DMS79 treated with DMSO at 0.1 percent for 48 hours (cell line): ENCODE data around the gene ANKFY1.
"Not testable (repeated sequence)": the region's sequence is repeated elsewhere in the genome, so short reads cannot be mapped to it uniquely, and the experiment has no call there.

Experiments used
- DNase-seq: peaks from one replicate; lab custom pipeline; 2025; lab: John Stamatoyannopoulos, UW

Gene ANKFY1

DNA sequence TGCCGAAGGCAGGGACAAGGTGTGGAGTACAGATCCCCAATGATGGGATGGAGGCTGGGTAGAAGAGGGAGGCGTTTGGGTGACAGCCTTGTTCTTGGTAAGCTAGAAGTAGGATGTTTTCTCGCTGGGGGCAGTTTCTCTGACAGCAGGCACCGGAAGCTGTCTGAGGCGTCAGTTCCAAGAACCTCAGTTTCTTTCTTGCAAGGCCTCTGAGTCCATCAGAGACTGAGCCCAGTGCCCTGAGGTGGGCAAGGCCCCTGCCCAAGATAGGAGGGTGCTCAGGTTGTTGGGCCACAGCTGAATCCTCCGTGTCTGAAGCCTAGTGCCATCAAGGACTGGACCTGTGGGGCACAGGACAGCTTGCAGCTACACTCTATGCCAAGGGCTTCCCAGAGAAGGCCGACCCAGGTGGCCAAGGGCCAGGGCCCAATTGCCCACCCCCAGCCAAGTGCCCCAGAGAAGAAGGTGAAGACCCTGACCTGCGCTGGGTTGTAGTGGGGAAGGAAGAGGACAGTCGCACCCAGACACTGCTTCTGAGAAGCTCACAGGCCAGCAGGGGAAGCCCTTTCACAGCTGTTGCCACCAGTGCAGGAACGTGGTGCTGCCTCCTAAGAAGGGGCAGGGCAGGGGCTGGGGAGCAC lies 107.7 kb downstream of the ANKFY1 start:
- DNase-seq: no peak

DNA sequence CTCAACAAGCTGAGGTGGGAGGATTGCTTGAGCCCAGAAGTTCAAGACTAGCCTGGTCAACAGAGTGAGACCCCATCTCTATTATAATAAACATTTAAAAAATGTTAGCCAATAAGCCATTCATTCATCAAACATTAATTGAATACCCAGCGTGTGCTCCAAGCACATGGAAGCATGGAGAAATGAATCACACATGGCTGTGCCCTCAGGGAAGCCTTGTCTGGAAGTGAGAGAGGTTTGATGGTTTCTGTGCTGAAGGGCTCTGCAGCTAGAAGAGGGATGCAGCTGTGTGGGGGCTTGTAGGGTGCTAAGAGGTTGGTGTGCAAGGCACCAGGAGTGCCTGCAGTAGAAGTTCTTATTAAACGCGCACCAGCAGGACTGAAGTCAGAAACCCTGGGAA lies 109.6 kb downstream of the ANKFY1 start:
- DNase-seq: no peak

DNA sequence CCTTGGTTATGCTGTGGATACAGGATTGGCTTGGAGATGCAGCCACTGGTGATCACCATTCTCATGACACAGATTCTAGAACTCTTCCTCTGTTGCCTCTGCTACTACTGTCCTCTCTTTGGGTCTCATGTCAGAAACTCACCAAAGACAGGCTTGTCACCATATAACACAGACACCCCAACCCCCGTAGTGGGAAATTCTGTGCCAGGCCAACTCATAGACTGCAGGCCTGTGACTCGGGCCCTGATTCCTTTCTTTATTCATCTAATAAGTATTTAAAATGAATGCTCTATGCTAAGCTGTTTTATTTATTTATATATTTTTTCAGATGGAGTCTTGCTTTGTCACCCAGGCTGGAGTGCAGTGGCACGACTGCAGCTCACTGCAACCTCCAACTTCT lies 111.3 kb downstream of the ANKFY1 start:
- DNase-seq: no peak

DNA sequence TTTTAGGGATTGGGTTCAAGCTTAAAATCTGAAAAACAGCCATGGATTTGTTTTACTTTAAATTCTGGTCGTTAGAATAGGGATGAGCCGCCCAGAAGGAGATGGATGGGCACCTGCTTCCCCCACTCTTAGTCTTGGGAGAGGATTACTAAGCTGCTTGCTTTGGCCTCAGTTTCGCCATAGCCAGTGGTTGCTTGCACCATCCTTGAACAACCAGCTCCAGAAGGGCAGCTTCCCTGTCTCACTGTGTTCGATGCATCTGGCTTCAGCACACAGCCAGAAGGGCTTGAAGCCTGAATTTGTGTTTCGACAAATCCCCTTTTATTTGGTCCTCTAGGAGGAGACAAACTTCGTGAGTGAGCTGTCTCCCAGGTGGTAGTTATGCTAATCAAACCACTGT lies 113.7 kb downstream of the ANKFY1 start:
- no peak for DNase-seq

DNA sequence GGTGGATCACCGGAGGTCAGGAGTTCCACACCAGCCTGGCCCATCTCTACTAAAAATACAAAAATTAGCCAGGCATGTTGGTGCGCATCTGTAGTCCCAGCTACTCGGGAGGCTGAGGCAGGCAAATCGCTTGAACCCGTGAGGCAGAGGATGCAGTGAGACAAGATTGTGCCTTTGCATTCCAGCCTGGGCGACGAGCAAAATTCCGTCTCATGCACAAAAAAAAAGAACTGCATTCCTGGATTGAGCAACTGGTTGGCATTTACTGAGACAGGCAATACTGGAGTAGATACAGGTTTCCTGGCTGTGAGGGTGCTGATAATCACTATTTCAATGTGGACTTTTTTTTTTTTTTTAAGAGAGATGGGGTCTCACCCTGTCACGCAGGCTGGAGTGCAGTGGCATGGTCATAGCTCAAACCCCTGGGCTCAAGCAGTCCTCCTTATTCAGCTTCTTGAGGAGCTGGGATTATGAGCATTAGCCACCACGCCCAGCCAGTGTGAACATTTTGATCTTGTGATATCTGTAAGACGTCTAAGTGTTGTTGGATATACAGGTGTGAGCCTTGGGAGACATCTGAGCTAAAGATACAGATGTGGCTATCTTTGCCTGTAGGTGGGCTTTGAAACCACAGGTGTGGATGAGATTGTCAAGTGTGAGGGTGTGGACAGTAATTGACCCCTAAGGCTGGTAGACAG lies 115.0 kb downstream of the ANKFY1 start:
- DNase-seq: no peak

DNA sequence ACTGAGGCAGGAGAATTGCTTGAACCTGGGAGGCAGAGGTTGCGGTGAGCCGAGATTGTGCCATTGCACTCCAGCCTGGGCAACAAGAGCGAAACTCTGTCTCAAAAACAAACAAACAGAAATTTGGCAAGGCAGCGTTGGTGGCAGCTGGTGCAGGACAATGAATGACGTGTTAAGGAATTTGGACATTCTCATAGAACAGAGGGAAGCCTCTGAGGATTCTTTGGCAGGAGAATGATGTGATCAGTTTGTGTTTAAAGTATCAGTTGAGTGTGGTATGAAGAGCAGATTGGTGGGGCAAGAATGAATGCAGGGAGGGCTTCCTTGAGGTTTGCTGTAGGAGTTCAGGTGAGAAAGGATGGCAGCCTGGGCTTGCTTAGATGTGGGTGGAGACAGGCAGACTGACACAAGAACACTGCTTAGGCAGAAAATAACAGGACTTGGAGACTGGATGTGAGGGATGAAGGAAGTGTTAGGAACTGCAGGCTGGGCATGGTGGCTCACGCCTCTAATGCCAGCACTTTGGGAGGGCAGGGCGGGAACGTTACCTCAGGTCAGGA lies 115.9 kb downstream of the ANKFY1 start:
- DNase-seq: no peak

DNA sequence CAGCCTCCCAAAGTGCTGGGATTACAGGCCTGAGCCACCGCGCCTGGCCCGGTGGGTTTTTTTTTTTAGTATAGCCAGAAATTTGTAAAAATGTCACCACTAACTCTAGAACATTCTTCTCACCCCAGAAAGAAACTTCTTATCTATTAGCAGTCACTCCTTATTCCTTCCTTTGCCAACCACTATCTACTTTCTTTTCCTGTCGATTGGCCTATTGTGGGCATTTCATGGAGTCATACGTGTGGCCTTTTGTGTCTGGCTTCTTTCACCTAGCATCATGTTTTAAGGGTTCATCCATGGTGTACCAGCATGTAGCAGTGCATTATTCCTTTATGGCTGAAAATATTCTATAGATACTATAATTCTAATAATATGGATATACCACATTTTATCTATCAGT lies 117.1 kb downstream of the ANKFY1 start:
- no peak for DNase-seq

DNA sequence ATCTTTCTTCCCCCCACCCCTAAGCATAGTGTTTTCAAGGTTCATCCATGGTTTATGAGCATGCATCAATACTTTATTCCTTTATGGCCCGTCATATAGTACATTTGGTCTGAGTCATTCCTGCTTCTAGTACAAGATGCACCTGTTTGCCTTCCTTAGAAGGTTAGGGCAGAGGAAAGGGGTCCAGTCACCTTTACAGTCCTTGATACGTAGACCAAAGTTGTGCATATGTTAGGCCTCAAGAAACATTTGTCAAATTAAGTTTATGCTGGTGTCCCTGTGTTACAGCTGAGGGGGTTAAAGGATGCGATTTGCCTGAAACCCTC lies 119.4 kb downstream of the ANKFY1 start:
- DNase-seq: no peak

DNA sequence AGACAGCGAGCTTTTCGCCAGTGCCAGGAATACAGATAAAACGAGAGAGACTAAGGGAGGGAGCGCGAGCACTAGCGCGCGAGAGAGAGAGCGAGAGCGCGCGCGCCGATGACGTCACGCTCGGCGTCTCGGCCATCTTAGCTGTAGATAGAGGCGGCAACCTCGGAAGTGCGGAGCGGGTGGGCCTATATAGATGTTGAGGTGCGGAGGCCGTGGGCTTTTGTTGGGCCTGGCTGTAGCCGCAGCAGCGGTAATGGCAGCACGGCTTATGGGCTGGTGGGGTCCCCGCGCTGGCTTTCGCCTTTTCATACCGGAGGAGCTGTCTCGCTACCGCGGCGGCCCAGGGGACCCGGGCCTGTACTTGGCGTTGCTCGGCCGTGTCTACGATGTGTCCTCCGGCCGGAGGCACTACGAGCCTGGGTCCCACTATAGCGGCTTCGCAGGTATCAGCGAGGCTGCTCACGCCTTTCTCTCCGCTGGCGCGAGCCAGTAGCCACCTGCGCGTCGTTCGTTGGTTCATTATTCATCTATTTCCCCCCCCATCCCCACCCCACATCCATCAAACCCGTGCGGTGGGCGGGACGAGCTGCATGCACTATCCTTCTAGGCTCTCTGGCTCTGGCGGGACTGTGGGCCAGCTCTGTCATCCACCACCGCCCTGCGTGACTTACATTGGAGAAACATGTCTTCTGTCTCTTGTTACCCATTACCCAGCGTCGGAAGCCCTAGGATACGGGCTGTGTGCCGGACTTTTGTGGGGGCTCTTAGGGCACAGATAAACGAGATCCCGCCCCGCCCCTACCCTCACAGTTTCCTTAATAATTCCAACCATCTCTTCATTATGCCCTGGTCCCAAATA lies 120.0 kb downstream of the ANKFY1 start:
- peak; percentile 88 for DNase-seq

DNA sequence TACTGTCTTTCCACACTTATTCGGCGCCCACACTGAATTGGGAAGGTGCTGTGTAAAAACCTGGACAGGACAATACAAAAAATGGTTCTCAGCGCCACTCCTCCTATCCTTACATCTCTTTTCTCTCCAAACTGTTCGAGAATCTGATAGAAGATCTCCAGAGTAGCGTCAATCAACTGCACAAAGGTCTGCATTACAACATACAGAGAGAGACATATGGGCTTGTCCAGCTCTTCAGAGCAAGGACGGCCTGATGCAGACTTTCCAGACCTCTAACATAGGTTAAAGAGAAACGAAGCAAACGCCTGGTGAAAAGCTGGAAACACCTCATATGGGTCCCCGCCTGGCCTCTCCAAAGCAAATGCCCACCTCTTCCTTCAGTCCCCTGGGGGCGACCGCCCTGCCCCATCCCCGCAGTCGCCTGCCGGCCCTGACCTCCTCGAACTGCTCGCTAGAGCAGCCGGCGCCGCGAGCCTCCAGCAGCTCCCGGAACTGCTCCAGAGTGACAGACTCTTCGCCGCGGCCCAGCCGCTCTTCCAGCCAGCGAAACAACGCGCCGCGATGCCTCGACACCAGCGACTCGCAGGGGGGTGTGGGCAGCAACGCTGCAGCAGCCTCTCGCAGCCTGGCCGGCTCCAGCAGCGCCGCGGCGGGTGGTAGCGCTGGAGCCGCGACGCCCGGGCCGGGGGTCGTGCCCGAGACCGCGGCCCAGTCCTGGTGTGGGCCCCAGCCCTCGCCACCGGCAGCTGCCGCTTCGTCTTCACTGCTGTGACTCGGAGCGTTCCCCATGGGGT lies 121.5 kb downstream of the ANKFY1 start:
- DNase-seq: no peak

DNA sequence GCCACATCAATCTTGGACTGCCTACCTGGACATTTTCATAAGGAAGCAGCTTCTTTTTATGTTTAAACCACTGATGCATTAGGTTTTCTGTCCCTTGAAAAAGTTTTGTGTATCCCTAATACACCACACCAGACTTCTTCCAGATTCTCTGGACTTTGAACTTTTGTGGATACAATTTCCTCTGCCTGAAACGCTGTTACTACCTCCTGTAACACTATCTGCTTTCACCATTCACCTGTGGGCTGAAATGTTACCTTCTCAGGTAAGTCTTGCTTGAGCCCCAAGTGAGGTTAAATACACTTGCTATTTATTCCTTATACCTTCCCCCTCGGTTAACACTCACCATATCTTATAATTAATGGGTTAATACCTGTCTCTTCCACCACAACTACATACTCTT lies 123.7 kb downstream of the ANKFY1 start:
- no peak for DNase-seq

DNA sequence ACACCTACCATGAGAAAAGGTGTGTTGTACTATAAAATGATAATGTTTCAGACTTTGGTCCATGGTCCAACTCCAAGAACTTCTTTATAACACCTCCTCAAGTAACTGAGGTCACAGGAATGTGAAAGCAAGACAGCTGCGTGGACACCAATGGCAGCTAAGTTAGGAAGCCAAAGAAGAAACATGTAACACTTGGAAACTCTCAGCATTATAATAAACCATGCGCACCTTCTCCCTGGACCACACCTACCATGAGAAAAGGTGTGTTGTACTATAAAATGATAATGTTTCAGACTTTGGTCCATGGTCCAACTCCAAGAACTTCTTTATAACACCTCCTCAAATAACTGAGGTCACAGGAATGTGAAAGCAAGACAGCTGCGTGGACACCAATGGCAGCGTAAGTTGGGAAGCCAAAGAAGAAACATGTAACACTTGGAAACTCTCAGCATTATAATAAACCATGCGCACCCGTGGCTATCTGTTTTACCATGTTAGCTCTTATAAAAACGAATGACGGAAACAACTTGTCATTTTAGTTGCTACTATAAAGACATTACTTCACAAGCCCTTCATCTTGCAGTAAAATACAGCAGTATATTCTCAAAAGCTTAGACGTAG lies 124.8 kb downstream of the ANKFY1 start:
- not testable (repeated sequence) for DNase-seq

DNA sequence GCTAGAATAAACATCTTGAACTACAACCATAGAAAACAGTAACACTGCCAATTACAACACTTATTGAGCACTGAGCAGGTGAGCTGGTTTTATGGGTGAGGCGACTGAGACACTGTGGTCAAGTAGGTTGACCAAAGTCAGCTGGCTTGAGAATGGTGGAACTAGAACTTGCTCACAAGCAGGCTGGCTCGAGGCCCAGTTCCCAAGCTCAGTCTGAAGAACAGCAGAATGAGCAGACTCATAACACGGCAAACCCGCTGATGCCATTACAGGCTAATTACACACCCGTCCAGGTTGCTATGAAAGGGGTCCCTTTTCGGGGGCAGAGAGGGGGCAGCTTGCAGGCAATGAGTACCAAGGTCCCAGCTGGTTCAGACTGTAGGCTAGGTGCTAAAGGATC lies 127.4 kb downstream of the ANKFY1 start:
- peak; percentile 91 for DNase-seq

DNA sequence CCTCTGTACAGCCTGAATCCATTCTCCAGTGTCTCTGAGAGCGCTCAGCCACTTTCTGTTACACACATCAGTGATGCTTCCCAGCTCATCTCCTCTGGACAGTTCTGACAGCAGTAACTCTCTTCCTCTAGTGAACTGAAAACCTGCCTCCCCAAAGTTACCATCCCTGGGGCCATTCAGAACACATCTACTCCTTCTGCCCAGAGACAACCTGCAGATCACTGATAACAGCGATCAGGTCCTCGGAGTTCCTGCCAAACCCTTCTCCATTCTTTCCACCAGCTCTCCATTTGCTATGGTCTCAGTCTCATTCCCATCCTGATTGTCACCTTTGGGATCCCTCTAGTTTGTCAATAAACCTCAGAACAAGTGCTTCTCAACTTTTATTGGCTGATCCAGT lies 128.3 kb downstream of the ANKFY1 start:
- no peak for DNase-seq

DNA sequence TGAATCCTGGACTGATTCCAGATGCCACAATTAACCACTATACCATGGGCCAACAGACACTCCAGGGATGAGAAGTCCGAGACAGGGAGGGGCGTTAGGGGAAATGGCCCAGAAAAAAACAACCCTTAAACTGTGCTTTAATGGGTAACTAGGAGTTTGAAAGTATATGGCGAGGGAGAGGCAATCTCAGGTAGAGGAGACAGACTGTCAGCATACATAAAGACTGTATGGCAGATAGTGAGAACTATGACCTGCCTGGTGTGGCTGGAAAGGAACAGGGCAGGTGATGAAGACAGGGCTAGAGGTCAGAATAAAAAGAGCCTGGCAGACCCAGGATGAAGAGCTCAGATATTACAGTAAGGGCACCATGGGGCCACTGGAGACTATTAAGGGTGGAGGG lies 129.1 kb downstream of the ANKFY1 start:
- DNase-seq: peak; percentile 75

DNA sequence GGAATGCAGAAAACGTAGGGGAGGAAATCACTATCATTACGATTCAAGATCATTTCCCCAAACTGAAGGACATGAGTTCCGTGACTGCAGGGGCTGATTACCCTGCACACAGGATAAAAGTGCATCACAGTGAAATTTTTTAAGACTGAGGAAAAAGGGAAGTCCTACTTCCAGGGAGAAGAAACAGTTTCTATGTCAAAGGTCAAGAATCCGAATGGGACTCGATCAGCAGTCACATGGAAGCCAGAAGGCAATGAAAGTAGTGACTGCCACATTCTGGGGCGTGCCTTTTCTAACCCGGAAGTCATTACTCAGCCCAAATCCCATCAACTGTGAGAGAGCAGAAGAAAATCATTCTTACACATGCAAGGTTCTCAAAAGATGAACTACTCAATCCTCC lies 133.1 kb downstream of the ANKFY1 start:
- DNase-seq: no peak

DNA sequence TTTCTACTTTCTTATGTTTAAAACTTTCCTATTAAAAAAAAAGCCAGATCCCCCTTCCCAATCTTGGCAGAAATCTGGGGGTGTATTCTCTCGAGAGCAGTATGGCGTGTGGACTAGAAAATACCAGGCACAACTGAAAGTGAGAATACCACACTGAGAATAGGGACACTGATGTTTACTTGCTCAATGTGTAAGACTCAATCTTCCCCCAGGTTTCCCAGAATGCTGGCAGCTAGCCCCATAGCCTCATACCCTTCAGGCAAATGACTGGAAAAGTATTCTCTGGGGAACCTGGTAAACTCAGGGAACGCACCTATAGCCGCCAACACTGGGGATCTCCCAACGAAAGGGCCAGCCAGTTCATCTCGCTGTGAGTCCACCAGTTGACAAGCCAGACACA lies 136.2 kb downstream of the ANKFY1 start:
- DNase-seq: no peak

DNA sequence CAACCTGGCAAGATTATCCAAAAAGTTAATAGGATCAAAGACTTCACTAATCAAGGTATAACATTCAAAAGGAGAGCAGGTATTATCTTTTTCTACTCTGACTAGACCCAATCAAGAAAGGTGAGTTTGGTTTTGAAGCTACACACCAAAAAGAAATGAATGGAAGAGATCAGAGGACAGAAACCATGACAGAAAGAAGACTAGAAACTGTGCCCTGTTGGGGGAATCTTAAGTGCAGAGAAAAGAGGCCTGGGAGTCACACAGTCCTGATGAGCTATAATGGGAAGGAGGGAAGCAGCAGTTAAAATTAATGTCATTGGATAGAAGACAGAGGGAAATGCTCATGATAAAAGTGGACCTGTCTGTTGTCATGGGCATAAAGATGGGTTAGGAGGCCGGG lies 138.2 kb downstream of the ANKFY1 start:
- no peak for DNase-seq

DNA sequence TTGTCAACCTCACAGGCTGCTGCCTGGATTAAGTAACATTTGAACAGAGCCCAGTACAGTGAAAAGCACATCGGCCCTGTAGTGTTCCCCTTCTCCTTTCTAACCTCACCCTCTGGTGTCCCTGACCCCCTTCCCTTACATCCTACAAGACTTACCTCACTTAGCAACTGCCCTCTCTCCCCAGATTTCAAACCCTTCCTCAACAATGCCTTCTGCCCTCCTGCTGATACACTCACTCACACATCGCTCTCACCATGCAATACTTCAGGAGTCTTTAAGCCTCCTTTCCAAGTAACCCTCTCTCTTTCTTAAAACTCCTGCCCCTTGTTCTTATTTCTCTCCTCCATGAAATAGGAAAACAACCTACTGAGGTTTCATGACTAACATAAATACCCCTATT lies 138.8 kb downstream of the ANKFY1 start:
- DNase-seq: no peak

DNA sequence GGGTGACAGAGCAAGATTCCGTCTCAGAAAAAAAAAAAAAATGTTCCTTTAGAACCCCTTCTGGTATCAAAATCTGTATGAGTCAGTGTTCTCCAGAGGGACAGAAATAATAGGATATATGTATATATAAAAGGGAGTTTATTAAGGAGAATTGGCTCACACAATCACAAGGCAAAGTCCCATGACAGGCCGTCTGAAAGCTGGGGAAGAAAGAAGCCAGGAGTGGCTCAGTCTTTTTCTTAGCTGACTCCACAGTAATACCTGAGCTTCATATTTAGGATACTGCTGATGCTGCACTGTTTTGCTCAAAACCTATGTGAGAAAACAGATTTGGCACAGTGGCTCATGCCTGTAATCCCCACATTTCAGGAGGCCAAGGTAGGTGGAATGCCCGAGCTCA lies 143.4 kb downstream of the ANKFY1 start:
- DNase-seq: no peak

DNA sequence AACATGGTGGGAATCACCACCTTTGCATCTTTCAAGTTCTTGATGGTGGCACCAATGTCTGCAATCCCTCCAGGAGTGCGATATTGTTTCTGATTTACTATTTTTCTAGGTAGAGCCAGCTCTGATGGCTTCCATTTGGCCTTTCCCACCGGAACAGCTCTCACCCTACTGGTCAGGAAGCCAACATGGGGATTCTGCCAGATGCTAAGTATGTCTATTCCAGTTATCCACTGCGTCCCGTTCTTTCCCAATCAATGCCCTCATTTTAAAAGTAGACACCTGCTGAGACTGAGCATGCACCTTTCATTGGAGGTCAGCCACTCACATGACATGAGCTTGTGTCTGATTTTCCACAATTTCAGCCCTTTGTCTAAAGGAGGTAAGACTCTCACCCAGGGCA lies 144.5 kb downstream of the ANKFY1 start:
- no peak for DNase-seq
